ENCODE data around the gene NDUFS5.
"Not testable (repeated sequence)": the region's sequence is repeated elsewhere in the genome, so short reads cannot be mapped to it uniquely, and the experiment has no call there.

- TF ChIP-seq CTCF (IDR thresholded peaks at IDR 0.05; ENCODE audit: low read depth, low read length, poor library complexity, severe bottlenecking); EZH2phosphoT487 (IDR thresholded peaks at IDR 0.05; ENCODE audit: borderline replicate concordance, low read length): not testable (repeated sequence)
Measured at GRCh38 chr1:39051193-39051850, 25.2 kb downstream of the NDUFS5 start.

All from DOHH2 (cell line).